B cell (primary cell): Measurements from ENCODE around the gene RRBP1.
A peak's percentile ranks its signal among the peaks of the same experiment; 100 is the strongest.

Experiments used
- CTCF ChIP-seq: fragments of 200-600 bp; IDR thresholded peaks from one replicate; pipeline ENCODE4 v1.8.0; 2022; ENCODE audit warnings: antibody characterized with exemption, mild to moderate bottlenecking
- EZH2 ChIP-seq: IDR thresholded peaks from 2 replicates; pipeline ENCODE4 v1.6.1; 2012; ENCODE audit warnings: borderline replicate concordance, low read depth, mild to moderate bottlenecking, moderate library complexity, low read length; ENCODE audit not compliant: insufficient read depth, poor library complexity, severe bottlenecking

- TF ChIP-seq CTCF (peak; percentile 52), EZH2 (no peak)
Measured at GRCh38 chr20:17617212-17617867, 64.7 kb downstream of the RRBP1 start.
